ENCODE results near the gene BLVRB.
"Not testable (repeated sequence)": the region's sequence is repeated elsewhere in the genome, so short reads cannot be mapped to it uniquely, and the experiment has no call there.

The BLVRB gene

DNA sequence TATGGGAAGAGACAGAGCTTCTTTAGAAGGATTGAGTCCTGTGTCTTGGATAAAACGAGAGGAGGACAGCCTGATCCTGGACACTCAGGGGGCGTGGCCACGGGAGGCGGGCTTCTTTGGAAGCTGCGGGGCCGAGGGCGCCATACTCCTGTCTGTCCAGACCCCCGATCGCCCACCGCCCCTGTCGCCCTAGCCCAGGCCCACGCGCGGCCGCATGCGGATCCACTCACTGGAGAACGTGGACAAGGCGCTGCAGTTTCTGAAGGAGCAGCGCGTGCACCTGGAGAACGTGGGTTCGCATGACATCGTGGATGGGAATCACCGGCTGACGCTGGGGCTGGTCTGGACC is 24.3 kb upstream of the BLVRB start:
- no peak for DNase-seq (ENCODE audit: low read depth in 2 of 2)

GRCh38 chr19:40486017-40486416 is 20.5 kb upstream of the BLVRB start:
- no peak for DNase-seq (ENCODE audit: low read depth in 2 of 2)

DNA sequence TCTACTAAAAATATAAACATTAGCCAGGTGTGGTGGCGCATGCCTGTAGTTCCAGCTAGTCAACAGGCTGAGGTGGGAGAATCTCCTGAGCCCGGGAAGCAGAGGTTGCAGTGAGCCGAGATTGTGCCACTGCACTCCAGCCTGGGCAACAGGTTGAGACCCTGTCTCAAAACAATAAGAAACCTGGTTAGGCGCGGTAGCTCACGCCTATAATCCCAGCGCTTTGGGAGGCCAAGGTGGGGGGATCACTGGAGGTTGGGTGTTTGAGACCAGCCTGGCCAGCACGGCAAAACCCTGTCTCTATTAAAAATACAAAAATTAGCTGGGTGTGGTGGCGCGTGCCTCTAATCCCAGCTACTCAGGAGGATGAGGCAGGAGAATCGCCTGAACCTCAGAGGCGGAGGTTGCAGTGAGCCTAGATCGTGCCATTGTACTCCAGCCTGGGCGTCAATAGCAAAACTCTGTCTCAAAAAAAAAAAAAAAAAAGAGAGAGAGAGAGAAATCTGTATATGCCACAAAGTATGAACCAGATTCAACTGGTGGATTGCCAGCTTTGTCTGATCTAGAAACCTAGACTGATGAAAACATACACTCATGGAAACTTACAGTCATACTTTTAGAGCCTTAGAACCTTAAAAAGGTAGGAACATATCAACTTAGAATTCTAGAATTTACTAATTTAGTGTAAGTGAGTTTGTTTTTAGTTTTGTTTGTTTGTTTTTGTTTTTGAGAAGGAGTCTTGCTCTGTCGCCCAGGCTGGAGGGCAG is 10.5 kb upstream of the BLVRB start:
- DNase-seq (ENCODE audit: low read depth in 2 of 2): not testable (repeated sequence)

DNA sequence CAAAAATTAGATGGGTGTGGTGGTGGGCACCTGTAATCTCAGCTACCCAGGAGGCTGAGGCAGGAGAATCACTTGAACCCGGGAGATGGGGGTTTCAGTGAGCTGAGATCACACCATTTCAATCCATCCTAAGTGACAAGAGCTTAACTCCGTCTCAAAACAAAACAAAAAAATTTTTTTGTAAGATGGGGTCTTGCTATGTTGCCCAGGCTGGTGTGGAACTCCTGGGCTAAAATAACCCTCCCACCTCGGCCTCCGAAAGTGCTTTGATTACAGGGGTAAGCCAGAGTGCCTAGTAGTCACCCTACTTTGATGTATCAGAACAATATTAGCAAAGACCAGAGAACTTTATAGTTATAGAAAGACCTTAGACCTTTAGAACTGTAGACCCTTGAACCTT is 9.2 kb upstream of the BLVRB start:
- no peak for DNase-seq (ENCODE audit: low read depth in 2 of 2)

DNA sequence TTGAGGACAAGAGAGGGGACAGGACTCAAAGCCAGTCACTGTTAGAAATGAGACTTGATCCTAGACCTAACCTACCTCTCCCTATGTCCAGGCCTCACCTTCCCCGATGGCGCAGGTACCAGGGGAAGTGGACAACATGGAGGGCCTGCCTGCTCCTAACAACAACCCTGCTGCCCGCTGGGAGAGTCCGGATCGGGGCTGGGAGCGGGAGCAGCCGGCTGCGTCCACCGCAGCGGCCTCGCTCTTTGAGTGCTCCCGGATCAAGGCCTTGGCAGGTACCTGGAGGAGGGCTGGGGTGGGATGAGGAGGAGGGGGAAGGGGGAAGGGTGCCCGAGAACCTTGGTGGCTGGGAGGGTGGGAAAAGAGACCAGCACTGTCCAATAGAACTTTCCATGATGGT is 7.0 kb upstream of the BLVRB start:
- DNase-seq (ENCODE audit: low read depth in 2 of 2): no peak

- DNase-seq (ENCODE audit: low read depth in 2 of 2): no peak
Observed at GRCh38 chr19:40471111-40471510, 5.6 kb upstream of the BLVRB start.

- DNase-seq (ENCODE audit: low read depth in 2 of 2): no peak
Observed at GRCh38 chr19:40469011-40469410, 3.5 kb upstream of the BLVRB start.

DNA sequence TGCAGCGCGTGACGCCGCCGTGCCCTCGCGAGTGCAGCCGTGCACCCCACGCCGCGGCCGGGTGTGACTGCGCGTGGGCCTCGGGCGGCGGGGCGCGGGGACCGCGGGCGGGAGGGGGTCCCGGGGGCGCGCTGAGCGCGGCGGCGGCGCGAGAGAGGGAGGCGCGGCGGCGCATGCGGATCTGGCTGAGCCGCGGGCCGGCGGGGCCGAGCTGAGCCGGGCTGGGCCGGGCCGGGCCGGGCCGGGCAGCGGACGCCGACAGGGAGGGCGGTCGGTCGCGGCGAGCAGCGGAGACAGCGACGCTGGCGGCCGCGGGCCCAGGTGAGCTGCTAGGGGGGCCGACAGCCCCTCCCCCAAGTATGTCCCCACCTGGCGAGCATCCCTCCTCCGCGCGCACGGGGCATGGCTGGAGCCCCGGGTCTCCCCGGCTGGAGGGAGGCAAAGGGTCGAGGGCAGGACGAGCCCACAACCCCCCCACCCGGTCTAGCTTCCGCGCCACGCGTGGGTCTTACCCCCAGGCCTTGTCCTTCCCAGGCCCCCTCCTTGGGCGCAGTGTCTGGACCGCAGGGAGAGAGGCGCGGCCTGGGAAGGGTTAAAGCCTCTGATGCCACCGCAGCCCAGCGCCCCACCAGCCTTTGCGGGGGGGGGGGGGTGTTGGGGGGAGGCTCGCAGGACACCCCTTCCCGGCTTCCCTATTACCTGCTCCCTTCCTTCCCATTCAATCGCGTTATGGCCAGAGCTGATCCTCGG is 1.6 kb upstream of the BLVRB start, which contains the start of gene SPTBN4:
Gene SPTBN4, plus strand, starts transcription at position 17 of the 750 bp plus-strand sequence. CDS start 5,621 bp downstream, outside the sequence.
- DNase-seq (ENCODE audit: low read depth in 2 of 2): no peak

DNA sequence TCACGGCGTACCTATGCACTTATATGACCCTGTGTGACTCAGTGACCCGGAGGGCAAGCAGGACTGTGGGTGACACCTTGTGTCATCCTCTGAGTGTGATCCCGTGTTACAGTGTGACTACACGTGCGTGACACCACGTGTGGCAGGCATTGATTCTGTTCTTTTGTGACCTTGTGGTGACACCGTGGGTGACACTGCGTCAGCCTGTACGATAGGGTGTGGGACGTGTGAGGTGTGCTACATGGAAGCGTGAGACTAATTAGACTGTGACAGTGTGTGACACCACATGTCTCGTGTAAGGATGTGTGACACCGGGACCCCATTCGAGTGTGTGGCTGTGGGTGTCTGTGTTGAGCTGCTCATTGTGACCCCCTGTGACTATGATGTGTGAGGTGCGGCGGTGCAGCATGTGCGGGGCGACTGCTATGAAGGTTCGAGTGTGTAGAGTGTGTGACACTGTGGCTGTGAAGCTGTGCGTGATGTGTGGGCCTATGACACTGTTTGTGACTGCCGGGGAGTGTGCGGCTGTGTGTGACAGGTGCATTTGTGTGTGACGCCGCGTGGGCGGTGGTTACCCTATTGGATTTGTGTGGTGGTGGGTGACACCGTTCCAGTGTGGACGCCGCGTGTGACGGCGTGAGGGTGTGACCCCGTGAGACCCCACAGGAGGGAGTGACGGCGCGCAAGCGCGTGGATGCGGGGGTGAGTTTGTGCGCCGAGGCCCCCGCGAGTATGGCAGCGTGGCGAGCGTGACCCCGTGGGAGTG is 857 bp upstream of the BLVRB start:
- DNase-seq (ENCODE audit: low read depth in 2 of 2): no peak

- DNase-seq (ENCODE audit: low read depth in 2 of 2): no peak
Observed at GRCh38 chr19:40465025-40465556, 454 bp downstream of the BLVRB start.

DNA sequence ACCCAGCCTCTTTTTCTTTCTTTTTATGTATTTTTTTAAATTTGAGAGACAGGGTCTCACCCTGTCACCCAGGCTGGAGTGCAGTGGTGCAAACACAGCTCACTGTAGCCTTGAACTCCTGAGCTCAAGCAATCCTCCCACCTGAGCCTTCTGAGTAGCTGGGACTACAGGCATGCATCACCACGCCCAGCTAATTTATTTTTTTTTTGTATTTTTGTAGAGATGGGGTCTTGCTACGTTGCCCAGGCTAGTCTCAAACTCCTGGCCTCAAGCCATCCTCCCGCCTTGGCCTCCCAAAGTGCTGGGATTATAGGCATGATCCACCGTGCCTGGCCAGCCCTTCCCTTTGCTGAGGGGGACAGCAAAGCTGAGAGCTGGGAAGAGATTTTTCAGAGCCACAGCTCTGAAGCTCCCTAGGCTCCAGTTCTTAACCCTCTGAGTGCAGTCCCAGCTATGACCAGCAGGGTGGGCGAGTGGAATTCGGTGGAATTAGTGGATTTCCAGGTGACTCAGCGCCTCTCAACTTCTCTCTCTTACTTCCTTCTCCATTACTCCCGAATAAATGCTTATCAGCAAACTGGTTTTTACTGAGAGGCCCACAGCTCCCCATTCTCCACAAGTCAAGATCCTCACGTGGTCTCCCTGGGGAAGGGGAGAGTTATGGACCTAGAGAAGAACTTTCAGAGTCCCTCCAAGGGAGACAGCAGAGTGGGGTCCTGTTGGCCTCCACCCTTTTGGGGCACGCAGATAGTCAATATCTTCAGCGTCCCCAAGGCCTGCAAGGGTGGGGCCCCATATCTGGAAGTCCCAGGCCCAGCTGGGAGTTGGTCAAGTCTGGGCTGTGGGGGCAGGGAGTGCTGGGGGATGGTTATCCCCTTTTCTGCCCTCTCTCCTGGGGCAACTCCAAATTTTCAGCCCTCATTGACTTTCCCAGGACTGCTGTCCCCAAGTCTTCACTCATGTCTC is 1.2 kb downstream of the BLVRB start:
- peak in 1 of 2 donors; percentile 68 for DNase-seq (ENCODE audit: low read depth in 2 of 2)

- DNase-seq (ENCODE audit: low read depth in 2 of 2): not testable (repeated sequence)
Observed at GRCh38 chr19:40463587-40464037, 1.9 kb downstream of the BLVRB start.

DNA sequence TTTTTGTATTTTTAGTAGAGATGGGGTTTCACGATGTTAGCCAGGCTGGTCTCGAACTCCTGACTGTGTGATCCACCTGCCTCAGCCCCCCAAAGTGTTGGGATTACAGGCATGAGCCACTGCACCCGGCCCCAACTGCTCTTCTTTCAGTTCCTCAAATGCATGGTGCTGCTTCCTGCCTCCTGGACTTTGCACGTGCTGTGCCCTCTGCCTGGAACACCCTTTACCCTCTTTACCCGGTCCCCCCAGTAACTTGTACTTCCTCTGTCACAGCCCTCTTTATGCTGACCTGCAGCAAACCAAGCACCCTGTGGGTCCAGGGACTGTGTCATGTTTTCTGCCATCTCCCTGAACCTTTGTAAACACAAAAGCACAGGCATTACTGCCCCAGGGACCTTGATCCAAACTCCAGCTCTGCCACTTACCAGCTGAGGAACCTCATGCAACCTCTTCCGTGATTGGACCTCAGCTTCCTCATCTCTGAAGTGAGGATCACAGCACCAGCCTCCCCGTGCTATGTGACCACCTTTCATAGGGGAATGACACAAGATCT is 3.8 kb downstream of the BLVRB start:
- DNase-seq (ENCODE audit: low read depth in 2 of 2): no peak

DNA sequence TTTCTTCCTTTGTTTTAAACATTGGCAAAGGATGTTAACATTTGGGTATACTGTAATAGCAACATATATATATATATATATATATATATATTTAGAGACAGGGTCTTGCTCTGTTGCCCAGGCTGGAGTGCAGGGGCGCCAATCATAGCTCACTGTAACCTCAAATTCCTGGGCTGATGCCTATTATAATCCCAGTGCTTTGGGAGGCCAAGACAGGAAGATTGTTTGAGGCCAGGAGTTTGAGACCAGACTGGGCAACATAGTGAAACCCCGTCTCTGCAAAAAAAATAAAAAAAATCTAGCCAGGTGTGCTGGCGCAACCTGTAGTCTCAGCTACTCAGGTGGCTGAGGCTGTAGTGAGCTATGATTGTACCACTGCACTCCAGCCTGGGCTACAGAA is 5.4 kb downstream of the BLVRB start:
- DNase-seq (ENCODE audit: low read depth in 2 of 2): no peak

DNA sequence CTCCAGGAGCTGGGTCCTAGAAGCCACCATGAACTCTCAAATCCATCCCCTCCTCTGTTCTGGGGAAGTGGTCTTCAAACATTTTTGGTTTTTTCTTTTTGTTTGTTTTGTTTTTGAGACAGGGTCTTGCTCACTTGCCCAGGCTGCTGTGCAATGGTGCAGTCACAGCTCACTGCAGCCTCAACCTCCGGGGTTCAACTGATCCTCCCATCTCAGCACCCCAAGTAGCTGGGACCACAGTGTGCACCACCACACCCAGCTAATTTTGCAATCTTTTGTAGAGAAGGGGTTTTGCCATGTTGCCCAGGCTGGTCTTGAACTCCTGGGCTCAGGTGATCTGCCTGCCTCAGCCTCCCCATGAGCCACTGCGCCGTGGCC is 7.0 kb downstream of the BLVRB start:
- no peak for DNase-seq (ENCODE audit: low read depth in 2 of 2)

DNA sequence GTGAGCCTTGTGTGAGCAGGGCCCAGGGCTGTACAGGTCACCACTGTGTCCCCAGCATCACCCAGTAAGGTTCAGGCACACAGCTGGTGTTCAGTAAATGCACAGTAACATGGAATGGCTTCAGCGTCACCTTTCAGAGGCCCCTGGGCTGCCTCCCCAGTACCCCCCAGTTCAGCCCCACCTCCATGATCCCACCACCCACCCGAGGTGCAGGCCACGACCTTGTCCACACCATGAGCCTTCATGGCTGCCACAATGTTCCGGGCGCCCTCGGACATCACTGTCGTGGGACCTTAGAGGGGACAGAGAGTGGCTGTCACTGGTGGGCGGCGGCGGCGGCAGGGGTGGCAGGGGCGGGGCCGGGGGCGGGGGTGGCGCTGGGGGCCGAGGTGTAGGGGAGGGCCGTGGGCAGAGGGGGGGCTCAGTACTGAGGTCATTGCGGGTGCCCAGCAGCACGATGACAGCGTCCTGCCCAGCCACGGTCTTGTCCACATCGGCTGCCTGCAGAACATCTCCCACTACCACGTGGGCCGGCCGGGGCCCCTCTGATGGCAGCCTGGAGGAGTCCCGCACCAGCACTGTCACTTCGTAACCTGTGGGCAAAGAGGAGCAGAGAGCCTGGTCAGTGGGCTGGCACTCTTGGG is 7.5 kb downstream of the BLVRB start:
- DNase-seq (ENCODE audit: low read depth in 2 of 2): no peak

GRCh38 chr19:40457048-40457447 is 8.5 kb downstream of the BLVRB start:
- no peak for DNase-seq (ENCODE audit: low read depth in 2 of 2)

DNA sequence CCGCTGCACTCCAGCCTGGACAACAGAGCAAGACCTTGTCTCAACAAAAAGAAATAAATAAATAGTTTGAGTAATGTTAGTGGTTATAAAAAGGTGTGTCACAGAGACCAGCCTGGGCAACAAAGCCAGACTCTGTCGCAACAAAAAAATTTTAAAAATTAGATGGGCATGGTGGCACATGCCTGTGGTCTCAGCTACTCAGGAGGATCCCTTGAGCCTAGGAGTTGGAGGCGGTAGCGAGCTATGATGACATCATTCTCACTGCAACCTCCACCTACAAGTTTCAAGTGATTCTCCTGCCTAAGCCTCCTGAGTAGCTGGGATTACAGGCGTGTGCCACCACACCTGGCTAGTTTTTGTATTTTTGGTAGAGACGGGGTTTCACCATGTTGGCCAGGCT is 11.6 kb downstream of the BLVRB start:
- not testable (repeated sequence) for DNase-seq (ENCODE audit: low read depth in 2 of 2)

DNA sequence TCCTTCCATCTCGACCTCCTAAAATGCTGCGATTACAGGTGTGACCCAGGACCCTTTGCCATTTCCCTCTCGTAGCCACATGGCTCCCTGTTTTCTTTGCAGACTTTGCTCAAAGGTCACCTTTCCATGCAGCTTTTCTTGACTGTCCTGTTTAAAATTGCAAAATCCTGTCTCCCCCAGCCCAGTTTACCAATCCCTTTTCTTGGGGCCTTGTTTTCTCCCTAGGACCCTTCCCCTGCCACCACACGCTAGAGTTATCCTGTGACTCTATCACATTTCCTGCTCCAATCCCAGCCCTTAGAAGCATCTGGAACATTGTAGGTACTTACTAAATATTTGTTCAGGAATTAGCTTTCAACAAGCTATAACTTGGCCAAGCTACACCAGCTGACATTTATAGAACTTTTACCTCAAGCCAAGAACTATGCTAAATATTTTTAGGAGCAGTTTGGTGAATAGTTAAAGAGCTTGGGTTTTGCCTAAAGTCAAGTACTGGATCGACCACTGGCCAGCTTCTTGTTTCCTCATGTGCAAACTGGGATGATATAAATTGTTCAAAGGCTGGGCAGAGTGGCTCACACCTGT is 12.3 kb downstream of the BLVRB start:
- no peak for DNase-seq (ENCODE audit: low read depth in 2 of 2)

DNA sequence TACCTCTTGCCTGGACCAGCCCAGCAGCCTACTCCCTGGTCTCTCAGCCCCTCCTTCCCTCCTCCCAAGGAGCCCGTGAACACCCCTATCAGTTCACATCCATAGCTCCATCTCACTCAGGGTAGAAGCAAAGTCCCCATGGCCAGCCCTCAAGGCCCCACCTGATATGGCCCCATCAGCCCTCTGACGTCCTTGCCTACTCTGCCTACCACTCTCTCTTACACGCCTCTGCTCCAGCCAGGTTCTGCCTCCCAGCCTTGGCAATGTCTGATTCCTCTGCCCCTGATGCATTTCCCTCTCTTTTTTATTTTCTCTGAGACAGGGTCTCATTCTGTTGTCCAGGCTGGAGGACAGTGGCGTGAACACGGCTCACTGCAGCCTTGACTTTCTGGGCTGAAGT is 13.5 kb downstream of the BLVRB start:
- no peak for DNase-seq (ENCODE audit: low read depth in 2 of 2)

Measured in stimulated activated CD4-positive, alpha-beta T cell treated with anti-CD3 and anti-CD28 coated beads, Interleukin-1b, Interleukin-23, amount 100 ng/mL, for 1 hour (primary cell).